ENCODE measurements around the gene FKBP6. TPM values are rescaled to one million over a fixed set of nuclear protein-coding genes. Genes with fewer than 3 reads are reported as not detected.

FKBP6 gene
- total and polyA plus RNA-seq, 9 of the 15 experiments (the other 6 are each of a cell fraction or from before 2014, with no cell fraction given), result not detected

DNA sequence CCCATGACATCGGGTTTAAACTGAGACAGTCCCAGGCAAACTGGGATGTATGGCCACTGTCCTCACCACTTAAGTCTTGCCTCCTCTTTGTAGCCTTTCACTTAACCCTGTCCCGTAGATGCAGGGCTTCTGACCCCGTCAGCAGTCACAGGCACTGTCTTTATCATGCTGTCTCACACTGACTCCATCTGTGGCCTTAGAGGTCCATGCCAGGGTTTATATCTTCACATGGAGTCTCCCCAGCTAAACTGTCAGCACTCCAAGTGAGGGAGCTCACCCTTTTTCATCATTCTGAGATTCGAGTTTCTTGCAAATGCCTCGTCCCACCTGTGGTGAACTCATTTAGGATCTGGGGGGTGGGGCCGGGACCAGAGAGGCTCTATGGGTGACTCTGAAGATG is 2.8 kb downstream of the FKBP6 start (continued):
- TF ChIP-seq RFX7 (CRISPR knock-in tag; IDR thresholded peaks at IDR 0.05) (no peak), KAT2B (IDR thresholded peaks at IDR 0.05; ENCODE audit: low read depth, low read length) (no peak), CC2D1A (IDR thresholded peaks at IDR 0.05) (no peak), HLTF (IDR thresholded peaks at IDR 0.05) (no peak), ETV1 (tag; conservative IDR thresholded peaks at IDR 0.05; ENCODE audit: low read depth) (no peak)

DNA sequence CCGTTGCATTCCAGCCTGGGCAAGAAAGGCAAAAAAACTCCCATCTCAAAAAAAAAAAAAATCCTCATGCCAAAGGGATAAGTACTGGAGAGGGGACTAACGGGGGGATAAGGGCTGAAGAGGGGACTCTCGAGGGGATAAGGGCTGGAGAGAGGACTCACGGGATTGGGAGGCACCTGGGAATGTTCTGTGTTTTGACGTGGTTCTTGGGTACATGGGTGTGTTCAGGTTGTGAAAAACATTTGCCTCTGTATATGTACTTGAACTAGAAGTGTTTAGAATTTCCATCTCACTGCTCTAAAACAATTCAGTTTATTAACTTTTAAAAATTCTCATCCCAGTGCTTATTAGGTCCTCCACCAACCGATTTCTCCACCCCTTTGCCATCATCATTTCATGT is 4.5 kb downstream of the FKBP6 start:
- Histone ChIP-seq H3K9ac (ENCODE audit: insufficient read depth in 1 of 2, low read depth in 2 of 2, low read length in 2 of 2) (no peak overlapping the region), H3K4me3 (no peak overlapping the region), H4K20me1 (replicated peaks; ENCODE audit: control insufficient read depth, insufficient read depth, low read length) (peaks cover 5% of the 10 kb centered on the region; the same call in 1 of the 2 replicates), H3K4me1 (replicated peaks in 1 of 2; ENCODE audit: control insufficient read depth in 2 of 2, insufficient read depth in 2 of 2, low read length in 2 of 2) (no peaks in the 10 kb centered on the region), H3K27me3 (ENCODE audit: control insufficient read depth in 2 of 2, insufficient read depth in 2 of 2, low read length in 2 of 2) (peaks cover 59 to 71% of the 10 kb centered on the region in 2 experiments), H2AFZ (ENCODE audit: low read depth, low read length) (no peak overlapping the region), H3K27ac (ENCODE audit: extremely low read depth, low read depth, low read length) (no peak overlapping the region), H3K36me3 (ENCODE audit: control insufficient read depth, insufficient read depth, low read length) (no peaks in the 10 kb centered on the region), H3K9me1 (ENCODE audit: control insufficient read depth, insufficient read depth, low read length) (no peaks in the 10 kb centered on the region), H3K79me2 (ENCODE audit: control insufficient read depth, insufficient read depth, low read length) (no peaks in the 10 kb centered on the region), H3K4me2 (ENCODE audit: insufficient read depth, low read length) (no peak overlapping the region), H3K9me3 (replicated peaks; ENCODE audit: control insufficient read depth, insufficient read depth, low read depth, low read length) (no peaks in the 10 kb centered on the region)
- ChIA-PET CTCF (ENCODE audit: low intra/inter-chr PET ratio) (no interaction called here), POLR2A (interaction anchor here (0.9 kb wide), 1 partner anchor 92 kb away, joined by 3 read pairs; no protein-coding TSS in a partner anchor)
- in situ Hi-C loops (cut with MboI) (loop anchor here (10.0 kb wide), 1 partner anchor 402 kb away; the partner anchor contains the start of gene ABHD11), intact Hi-C loops (cut with micrococcal nuclease) (loop anchor here (10.0 kb wide), 1 partner anchor 402 kb away; the partner anchor contains the start of gene ABHD11)
- no TSS peak for BruUV-seq (replicated peaks)
- 1% methylated on average over 6 of the region's 6 CpGs for WGBS (ENCODE audit: insufficient coverage, low coverage, missing lambda C conversion rate)
- no peak for ATAC-seq
- no peak for DNase-seq (ENCODE audit: extremely low read depth in 1 of 4, low spot score in 3 of 4)
- no peak for FAIRE-seq
- no peak for TF ChIP-seq ZNF644 (tag; IDR thresholded peaks at IDR 0.05; ENCODE audit: low read depth)
- no peak for TF ChIP-seq ZNF586 (CRISPR knock-in tag; conservative IDR thresholded peaks at IDR 0.05)
- TF ChIP-seq, protein P1, sequence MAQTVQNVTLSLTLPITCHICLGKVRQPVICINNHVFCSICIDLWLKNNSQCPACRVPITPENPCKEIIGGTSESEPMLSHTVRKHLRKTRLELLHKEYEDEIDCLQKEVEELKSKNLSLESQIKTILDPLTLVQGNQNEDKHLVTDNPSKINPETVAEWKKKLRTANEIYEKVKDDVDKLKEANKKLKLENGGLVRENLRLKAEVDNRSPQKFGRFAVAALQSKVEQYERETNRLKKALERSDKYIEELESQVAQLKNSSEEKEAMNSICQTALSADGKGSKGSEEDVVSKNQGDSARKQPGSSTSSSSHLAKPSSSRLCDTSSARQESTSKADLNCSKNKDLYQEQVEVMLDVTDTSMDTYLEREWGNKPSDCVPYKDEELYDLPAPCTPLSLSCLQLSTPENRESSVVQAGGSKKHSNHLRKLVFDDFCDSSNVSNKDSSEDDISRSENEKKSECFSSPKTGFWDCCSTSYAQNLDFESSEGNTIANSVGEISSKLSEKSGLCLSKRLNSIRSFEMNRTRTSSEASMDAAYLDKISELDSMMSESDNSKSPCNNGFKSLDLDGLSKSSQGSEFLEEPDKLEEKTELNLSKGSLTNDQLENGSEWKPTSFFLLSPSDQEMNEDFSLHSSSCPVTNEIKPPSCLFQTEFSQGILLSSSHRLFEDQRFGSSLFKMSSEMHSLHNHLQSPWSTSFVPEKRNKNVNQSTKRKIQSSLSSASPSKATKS (CRISPR knock-in tag; IDR thresholded peaks at IDR 0.05), result no peak
- TF ChIP-seq, protein P2, sequence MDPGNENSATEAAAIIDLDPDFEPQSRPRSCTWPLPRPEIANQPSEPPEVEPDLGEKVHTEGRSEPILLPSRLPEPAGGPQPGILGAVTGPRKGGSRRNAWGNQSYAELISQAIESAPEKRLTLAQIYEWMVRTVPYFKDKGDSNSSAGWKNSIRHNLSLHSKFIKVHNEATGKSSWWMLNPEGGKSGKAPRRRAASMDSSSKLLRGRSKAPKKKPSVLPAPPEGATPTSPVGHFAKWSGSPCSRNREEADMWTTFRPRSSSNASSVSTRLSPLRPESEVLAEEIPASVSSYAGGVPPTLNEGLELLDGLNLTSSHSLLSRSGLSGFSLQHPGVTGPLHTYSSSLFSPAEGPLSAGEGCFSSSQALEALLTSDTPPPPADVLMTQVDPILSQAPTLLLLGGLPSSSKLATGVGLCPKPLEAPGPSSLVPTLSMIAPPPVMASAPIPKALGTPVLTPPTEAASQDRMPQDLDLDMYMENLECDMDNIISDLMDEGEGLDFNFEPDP (CRISPR knock-in tag; IDR thresholded peaks at IDR 0.05), result no peak
- no peak for TF ChIP-seq ZNF431 (CRISPR knock-in tag; IDR thresholded peaks at IDR 0.05)
- TF ChIP-seq ESRRB (CRISPR knock-in tag; IDR thresholded peaks at IDR 0.05; ENCODE audit: borderline replicate concordance), result no peak
- TF ChIP-seq ZNF512 (tag; IDR thresholded peaks at IDR 0.05), result no peak
- no peak for TF ChIP-seq ZNF224 (CRISPR knock-in tag; IDR thresholded peaks at IDR 0.05)
- no peak for TF ChIP-seq L3MBTL2 (IDR thresholded peaks at IDR 0.05)
- no peak for TF ChIP-seq SMARCA4 (IDR thresholded peaks at IDR 0.05)
- TF ChIP-seq ZBTB1 (CRISPR knock-in tag; IDR thresholded peaks at IDR 0.05; ENCODE audit: borderline replicate concordance, low read depth), result no peak
- TF ChIP-seq MEF2D (tag; conservative IDR thresholded peaks at IDR 0.05; ENCODE audit: low read depth), result no peak
- no peak for TF ChIP-seq DPF2 (IDR thresholded peaks at IDR 0.05)
- no peak for TF ChIP-seq BMI1 (IDR thresholded peaks at IDR 0.05; ENCODE audit: low read length)
- TF ChIP-seq KHSRP (IDR thresholded peaks at IDR 0.05), result no peak
